ENCODE measurements around the gene IL4R. TPM values are rescaled to one million over a fixed set of nuclear protein-coding genes. Genes with fewer than 3 reads are reported as not detected.

Gene IL4R
- total and polyA plus RNA-seq, 10 of the 15 experiments (the other 5 are each of a cell fraction or from before 2014, with no cell fraction given) = 2.6 to 70.4 (median 36.6) TPM

DNA sequence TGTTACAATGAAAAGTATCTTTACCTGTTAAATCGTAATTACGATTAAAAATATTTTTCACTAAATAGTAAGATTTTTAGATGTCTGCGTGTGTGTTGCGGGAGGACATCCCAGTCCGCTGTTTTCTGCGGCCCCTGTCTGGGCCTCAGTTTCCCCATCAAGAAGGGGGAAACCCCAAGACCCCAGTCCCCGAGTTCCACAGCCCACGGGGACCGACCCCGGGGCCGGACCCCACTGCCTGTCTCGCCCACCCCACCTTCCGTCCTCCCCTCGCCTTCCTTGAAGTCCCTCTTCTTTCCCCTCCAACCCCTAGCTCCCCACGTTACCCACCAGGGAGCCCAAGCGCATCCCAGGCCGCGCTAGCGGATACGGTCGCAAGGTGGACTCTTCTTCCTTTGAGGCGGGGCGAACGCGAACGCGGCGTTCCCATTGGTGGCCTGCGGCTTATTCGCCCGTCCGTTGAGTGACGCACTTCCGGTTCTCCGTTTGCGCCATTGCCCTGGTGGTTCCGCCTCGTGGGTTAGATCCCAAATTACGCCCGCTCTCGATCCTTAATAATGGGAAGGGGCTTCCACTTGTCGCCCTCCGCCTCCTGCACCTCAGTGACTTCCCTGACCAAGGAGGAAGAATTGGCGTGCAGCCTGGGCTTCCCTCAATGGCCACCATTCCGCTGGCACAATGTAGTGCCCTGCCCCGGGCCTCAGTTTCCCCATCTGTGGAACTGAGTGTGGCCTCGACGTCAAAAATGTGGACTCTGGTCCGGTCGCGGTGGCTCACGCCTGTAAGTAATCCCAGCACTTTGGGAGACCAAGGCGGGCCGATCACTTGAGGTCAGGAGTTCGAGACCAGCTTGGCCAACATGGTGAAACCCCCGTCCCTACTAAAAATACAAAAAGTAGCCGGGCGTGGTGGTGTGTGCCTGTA lies 45.1 kb upstream of the IL4R start, which contains the start of gene NSMCE1 (continued):
- TF ChIP-seq, protein P1, sequence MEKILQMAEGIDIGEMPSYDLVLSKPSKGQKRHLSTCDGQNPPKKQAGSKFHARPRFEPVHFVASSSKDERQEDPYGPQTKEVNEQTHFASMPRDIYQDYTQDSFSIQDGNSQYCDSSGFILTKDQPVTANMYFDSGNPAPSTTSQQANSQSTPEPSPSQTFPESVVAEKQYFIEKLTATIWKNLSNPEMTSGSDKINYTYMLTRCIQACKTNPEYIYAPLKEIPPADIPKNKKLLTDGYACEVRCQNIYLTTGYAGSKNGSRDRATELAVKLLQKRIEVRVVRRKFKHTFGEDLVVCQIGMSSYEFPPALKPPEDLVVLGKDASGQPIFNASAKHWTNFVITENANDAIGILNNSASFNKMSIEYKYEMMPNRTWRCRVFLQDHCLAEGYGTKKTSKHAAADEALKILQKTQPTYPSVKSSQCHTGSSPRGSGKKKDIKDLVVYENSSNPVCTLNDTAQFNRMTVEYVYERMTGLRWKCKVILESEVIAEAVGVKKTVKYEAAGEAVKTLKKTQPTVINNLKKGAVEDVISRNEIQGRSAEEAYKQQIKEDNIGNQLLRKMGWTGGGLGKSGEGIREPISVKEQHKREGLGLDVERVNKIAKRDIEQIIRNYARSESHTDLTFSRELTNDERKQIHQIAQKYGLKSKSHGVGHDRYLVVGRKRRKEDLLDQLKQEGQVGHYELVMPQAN (conservative IDR thresholded peaks at IDR 0.05) = 0 out of 2 replicates have a peak, but pooled peaks have one; percentile 24
- TF ChIP-seq SMC3 (IDR thresholded peaks at IDR 0.05; ENCODE audit: borderline replicate concordance, low read length) = no peak
- TF ChIP-seq, protein P2, sequence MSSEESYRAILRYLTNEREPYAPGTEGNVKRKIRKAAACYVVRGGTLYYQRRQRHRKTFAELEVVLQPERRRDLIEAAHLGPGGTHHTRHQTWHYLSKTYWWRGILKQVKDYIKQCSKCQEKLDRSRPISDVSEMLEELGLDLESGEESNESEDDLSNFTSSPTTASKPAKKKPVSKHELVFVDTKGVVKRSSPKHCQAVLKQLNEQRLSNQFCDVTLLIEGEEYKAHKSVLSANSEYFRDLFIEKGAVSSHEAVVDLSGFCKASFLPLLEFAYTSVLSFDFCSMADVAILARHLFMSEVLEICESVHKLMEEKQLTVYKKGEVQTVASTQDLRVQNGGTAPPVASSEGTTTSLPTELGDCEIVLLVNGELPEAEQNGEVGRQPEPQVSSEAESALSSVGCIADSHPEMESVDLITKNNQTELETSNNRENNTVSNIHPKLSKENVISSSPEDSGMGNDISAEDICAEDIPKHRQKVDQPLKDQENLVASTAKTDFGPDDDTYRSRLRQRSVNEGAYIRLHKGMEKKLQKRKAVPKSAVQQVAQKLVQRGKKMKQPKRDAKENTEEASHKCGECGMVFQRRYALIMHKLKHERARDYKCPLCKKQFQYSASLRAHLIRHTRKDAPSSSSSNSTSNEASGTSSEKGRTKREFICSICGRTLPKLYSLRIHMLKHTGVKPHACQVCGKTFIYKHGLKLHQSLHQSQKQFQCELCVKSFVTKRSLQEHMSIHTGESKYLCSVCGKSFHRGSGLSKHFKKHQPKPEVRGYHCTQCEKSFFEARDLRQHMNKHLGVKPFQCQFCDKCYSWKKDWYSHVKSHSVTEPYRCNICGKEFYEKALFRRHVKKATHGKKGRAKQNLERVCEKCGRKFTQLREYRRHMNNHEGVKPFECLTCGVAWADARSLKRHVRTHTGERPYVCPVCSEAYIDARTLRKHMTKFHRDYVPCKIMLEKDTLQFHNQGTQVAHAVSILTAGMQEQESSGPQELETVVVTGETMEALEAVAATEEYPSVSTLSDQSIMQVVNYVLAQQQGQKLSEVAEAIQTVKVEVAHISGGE (CRISPR knock-in tag; IDR thresholded peaks at IDR 0.05) = no peak
- peak; percentile 40; the same call in 1 of the 2 replicates for TF ChIP-seq LARP7 (IDR thresholded peaks at IDR 0.05)
- TF ChIP-seq NFXL1 (IDR thresholded peaks at IDR 0.05; ENCODE audit: borderline replicate concordance) = no peak
- no peak for TF ChIP-seq ESRRA (IDR thresholded peaks at IDR 0.05; ENCODE audit: low read length)
- TF ChIP-seq, protein P3, sequence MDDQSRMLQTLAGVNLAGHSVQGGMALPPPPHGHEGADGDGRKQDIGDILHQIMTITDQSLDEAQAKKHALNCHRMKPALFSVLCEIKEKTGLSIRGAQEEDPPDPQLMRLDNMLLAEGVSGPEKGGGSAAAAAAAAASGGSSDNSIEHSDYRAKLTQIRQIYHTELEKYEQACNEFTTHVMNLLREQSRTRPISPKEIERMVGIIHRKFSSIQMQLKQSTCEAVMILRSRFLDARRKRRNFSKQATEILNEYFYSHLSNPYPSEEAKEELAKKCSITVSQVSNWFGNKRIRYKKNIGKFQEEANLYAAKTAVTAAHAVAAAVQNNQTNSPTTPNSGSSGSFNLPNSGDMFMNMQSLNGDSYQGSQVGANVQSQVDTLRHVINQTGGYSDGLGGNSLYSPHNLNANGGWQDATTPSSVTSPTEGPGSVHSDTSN (IDR thresholded peaks at IDR 0.05; ENCODE audit: insufficient replicate concordance, low read depth, low read length) = peak; percentile 96
- 0 out of 2 replicates have a peak, but pooled peaks have one; percentile 38 for TF ChIP-seq IRF3 (IDR thresholded peaks at IDR 0.05)
- TF ChIP-seq NR2F1 (conservative IDR thresholded peaks at IDR 0.05) = 0 out of 2 replicates have a peak, but pooled peaks have one; percentile 11
- peak; percentile 53 for TF ChIP-seq ATF7 (IDR thresholded peaks at IDR 0.05; ENCODE audit: low read depth)
- TF ChIP-seq, protein P4, sequence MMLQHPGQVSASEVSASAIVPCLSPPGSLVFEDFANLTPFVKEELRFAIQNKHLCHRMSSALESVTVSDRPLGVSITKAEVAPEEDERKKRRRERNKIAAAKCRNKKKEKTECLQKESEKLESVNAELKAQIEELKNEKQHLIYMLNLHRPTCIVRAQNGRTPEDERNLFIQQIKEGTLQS (IDR thresholded peaks at IDR 0.05; ENCODE audit: borderline replicate concordance, extremely low read depth, low read depth, low read length) = no peak
- TF ChIP-seq ZZZ3 (IDR thresholded peaks at IDR 0.05; ENCODE audit: control insufficient read depth, insufficient read length, low read depth) = no peak
- TF ChIP-seq ZNF217 (IDR thresholded peaks at IDR 0.05) = peak; percentile 86; the same call in 1 of the 2 replicates
- TF ChIP-seq, protein P5, sequence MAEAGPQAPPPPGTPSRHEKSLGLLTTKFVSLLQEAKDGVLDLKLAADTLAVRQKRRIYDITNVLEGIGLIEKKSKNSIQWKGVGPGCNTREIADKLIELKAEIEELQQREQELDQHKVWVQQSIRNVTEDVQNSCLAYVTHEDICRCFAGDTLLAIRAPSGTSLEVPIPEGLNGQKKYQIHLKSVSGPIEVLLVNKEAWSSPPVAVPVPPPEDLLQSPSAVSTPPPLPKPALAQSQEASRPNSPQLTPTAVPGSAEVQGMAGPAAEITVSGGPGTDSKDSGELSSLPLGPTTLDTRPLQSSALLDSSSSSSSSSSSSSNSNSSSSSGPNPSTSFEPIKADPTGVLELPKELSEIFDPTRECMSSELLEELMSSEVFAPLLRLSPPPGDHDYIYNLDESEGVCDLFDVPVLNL (IDR thresholded peaks at IDR 0.05; ENCODE audit: low read depth, low read length) = no peak
- no peak for TF ChIP-seq MYC (IDR thresholded peaks at IDR 0.05; ENCODE audit: insufficient read depth, insufficient read length, insufficient replicate concordance, low read length, severe bottlenecking)
- TF ChIP-seq WRNIP1 (IDR thresholded peaks at IDR 0.05; ENCODE audit: borderline replicate concordance, low read depth, low read length) = no peak
- TF ChIP-seq IKZF1 (conservative IDR thresholded peaks at IDR 0.05) = peak; percentile 93
- peak; percentile 86 for TF ChIP-seq YY1 (IDR thresholded peaks at IDR 0.05; ENCODE audit: low read depth, low read length)
